ENCODE data around the gene RXRA.

RXRA gene

GRCh38 chr9:134339183-134339806, 13.0 kb downstream of the RXRA start:
- DNase-seq, result no peak

GRCh38 chr9:134340475-134341160, 14.4 kb downstream of the RXRA start:
- no peak for DNase-seq

GRCh38 chr9:134341306-134341705, 15.1 kb downstream of the RXRA start:
- no peak for DNase-seq

GRCh38 chr9:134341929-134342745, 15.9 kb downstream of the RXRA start:
- no peak for DNase-seq

GRCh38 chr9:134342746-134343115, 16.5 kb downstream of the RXRA start:
- DNase-seq, result no peak

GRCh38 chr9:134343637-134344036, 17.4 kb downstream of the RXRA start:
- no peak for DNase-seq

GRCh38 chr9:134344068-134344799, 18.0 kb downstream of the RXRA start:
- DNase-seq, result peak; percentile 37

GRCh38 chr9:134344800-134345310, 18.6 kb downstream of the RXRA start:
- DNase-seq, result no peak

GRCh38 chr9:134345737-134346136, 19.5 kb downstream of the RXRA start:
- DNase-seq, result no peak

GRCh38 chr9:134346151-134346550, 19.9 kb downstream of the RXRA start:
- DNase-seq, result no peak

- DNase-seq, result no peak
Measured at GRCh38 chr9:134346840-134347583, 20.8 kb downstream of the RXRA start.

GRCh38 chr9:134347996-134348395, 21.7 kb downstream of the RXRA start:
- DNase-seq, result no peak

GRCh38 chr9:134348404-134349155, 22.3 kb downstream of the RXRA start:
- DNase-seq, result no peak

GRCh38 chr9:134349936-134350335, 23.7 kb downstream of the RXRA start:
- no peak for DNase-seq

- DNase-seq, result no peak
Measured at GRCh38 chr9:134350416-134350994, 24.2 kb downstream of the RXRA start.

- no peak for DNase-seq
Measured at GRCh38 chr9:134351606-134352176, 25.4 kb downstream of the RXRA start.

- no peak for DNase-seq
Measured at GRCh38 chr9:134352247-134352933, 26.1 kb downstream of the RXRA start.

GRCh38 chr9:134353539-134353938, 27.3 kb downstream of the RXRA start:
- no peak for DNase-seq

- DNase-seq, result no peak
Measured at GRCh38 chr9:134355158-134355557, 28.9 kb downstream of the RXRA start.

Data from activated naive CD4-positive, alpha-beta T cell treated with anti-CD3 and anti-CD28 coated beads, Interleukin-2, amount 50 U/mL, for 16 hours (primary cell).